Measurements from ENCODE around the gene TTN. TPM values are rescaled to one million over a fixed set of nuclear protein-coding genes. Genes with fewer than 3 reads are reported as not detected.

TTN gene
- total and polyA plus RNA-seq, 2 of the 8 experiments (the other 6 are each of a cell fraction or from before 2014, with no cell fraction given): 0.30 to 9.7 TPM

GRCh38 chr2:178526256-178526655 is 281.0 kb downstream of the TTN start:
- H2BK20ac ChIP-seq (ENCODE audit: low read length): no peak overlapping the region
- H2BK120ac ChIP-seq (replicated peaks; ENCODE audit: low read depth, low read length): no peak overlapping the region
- H3K4me3 ChIP-seq (ENCODE audit: extremely low read depth in 1 of 4, insufficient read depth in 2 of 4, low read depth in 3 of 4, low read length in 4 of 4): no peak overlapping the region
- H3K56ac ChIP-seq (replicated peaks; ENCODE audit: insufficient read length, low read depth, low read length): no peak overlapping the region
- peaks cover 0 to 4% (median 1%) of the 10 kb centered on the region in 4 experiments; a peak in 4 of 8 replicates for H3K36me3 ChIP-seq (ENCODE audit: control insufficient read depth in 2 of 4, insufficient read depth in 4 of 4, low read length in 3 of 4)
- no peak for TF ChIP-seq SUZ12 (IDR thresholded peaks at IDR 0.05; ENCODE audit: low read length)
- TF ChIP-seq SP1 (IDR thresholded peaks at IDR 0.05; ENCODE audit: low read depth, low read length): no peak
- no peak for TF ChIP-seq EP300 (IDR thresholded peaks at IDR 0.05; ENCODE audit: borderline replicate concordance in 1 of 2, low read depth in 2 of 2, low read length in 2 of 2)
- no peak for TF ChIP-seq BACH1 (IDR thresholded peaks at IDR 0.05; ENCODE audit: low read length)
- no peak for TF ChIP-seq CBX5 (IDR thresholded peaks at IDR 0.05; ENCODE audit: low read depth, low read length)
- TF ChIP-seq TBP (IDR thresholded peaks at IDR 0.05; ENCODE audit: low read depth, low read length): no peak
- TF ChIP-seq SAP30 (IDR thresholded peaks at IDR 0.05; ENCODE audit: insufficient read depth, insufficient replicate concordance, low read length): no peak
- TF ChIP-seq KDM5A (IDR thresholded peaks at IDR 0.05; ENCODE audit: low read length): no peak
- no peak for TF ChIP-seq GTF2F1 (IDR thresholded peaks at IDR 0.05; ENCODE audit: borderline replicate concordance, low read depth, low read length)
- no peak for TF ChIP-seq ATF3 (IDR thresholded peaks at IDR 0.05; ENCODE audit: insufficient read depth, low read depth, low read length)
- no peak for TF ChIP-seq TEAD4 (IDR thresholded peaks at IDR 0.05; ENCODE audit: low read depth, low read length)
- TF ChIP-seq BRCA1 (IDR thresholded peaks at IDR 0.05; ENCODE audit: low read depth, low read length): no peak
- peak overlapping the region in 1 of 4 experiments; percentile 28; a peak in 1 of 7 replicates for H3K9ac ChIP-seq (replicated peaks in 1 of 4; ENCODE audit: extremely low read depth in 1 of 4, low read depth in 3 of 4, low read length in 3 of 4)
- no peak overlapping the region for H4K91ac ChIP-seq (replicated peaks; ENCODE audit: insufficient read length, low read length)
- H3K79me1 ChIP-seq (ENCODE audit: low read depth, low read length): peaks cover 9% of the 10 kb centered on the region
- no peak overlapping the region for H3K18ac ChIP-seq (ENCODE audit: extremely low read depth, low read length)
- H3K79me2 ChIP-seq (ENCODE audit: control insufficient read depth in 1 of 2, insufficient read depth in 2 of 2, low read length in 2 of 2): peaks cover 5 to 68% of the 10 kb centered on the region in 2 experiments; a peak in 3 of 4 replicates
- WGBS, 2 experiments (ENCODE audit: extremely low coverage in 1 of 2, insufficient coverage in 1 of 2, insufficient read length in 1 of 2, insufficient replicate concordance in 2 of 2, low coverage in 1 of 2, low lambda C conversion rate in 2 of 2, missing lambda C conversion rate in 1 of 2): 89% methylated on average over 4 of the region's 4 CpGs; no CpG with 5 or more reads in 1 of the 2 experiments
- peaks cover 0 to 8% of the 10 kb centered on the region in 2 experiments for H4K20me1 ChIP-seq (replicated peaks in 1 of 2; ENCODE audit: control insufficient read depth in 1 of 2, insufficient read depth in 2 of 2, low read length in 2 of 2)
- H2AFZ ChIP-seq (ENCODE audit: low read length): no peak overlapping the region
- H3K14ac ChIP-seq (ENCODE audit: insufficient read length): no peak overlapping the region
- FAIRE-seq (no peak), DNase-seq (ENCODE audit: low read depth in 1 of 2, low spot score in 2 of 2) (no peak)
- no peak overlapping the region for H4K8ac ChIP-seq (ENCODE audit: extremely low read depth, insufficient read depth, low read length)
- H2AK5ac ChIP-seq (ENCODE audit: low read depth, low read length): no peak overlapping the region
- H3K4me1 ChIP-seq (replicated peaks in 1 of 4; ENCODE audit: control insufficient read depth in 3 of 4, insufficient read depth in 4 of 4, low read length in 3 of 4): no peaks in the 10 kb centered on the region
- peaks cover 7% of the 10 kb centered on the region for H3K23me2 ChIP-seq (ENCODE audit: low read depth, low read length)
- ChIA-PET CTCF (ENCODE audit: partially characterized antibody) (interaction anchor here (0.6 to 1.0 kb wide), 4 partner anchors 10 to 1391 kb away, joined by 3 to 4 read pairs (median 4); no protein-coding TSS in a partner anchor), POLR2A (ENCODE audit: partially characterized antibody) (no interaction called here)
- H4K5ac ChIP-seq (ENCODE audit: insufficient read length, low read depth, low read length): no peak overlapping the region
- H2BK15ac ChIP-seq (ENCODE audit: low read length): no peak overlapping the region
- H2BK12ac ChIP-seq (ENCODE audit: low read depth, low read length): no peak overlapping the region
- no peak overlapping the region for H3K27ac ChIP-seq (ENCODE audit: low read depth, low read length)
- H3K27me3 ChIP-seq (replicated peaks in 1 of 4; ENCODE audit: control insufficient read depth in 3 of 4, extremely low read depth in 1 of 4, insufficient read depth in 3 of 4, low read length in 3 of 4): no peaks in the 10 kb centered on the region
- no peak overlapping the region for H3K23ac ChIP-seq (ENCODE audit: insufficient read length)
- no peak overlapping the region for H2BK5ac ChIP-seq (ENCODE audit: low read depth, low read length)
- H3K4ac ChIP-seq (replicated peaks; ENCODE audit: insufficient read length, low read depth, low read length): no peak overlapping the region
- no peaks in the 10 kb centered on the region for H3K9me3 ChIP-seq (ENCODE audit: insufficient read depth in 2 of 2, low read depth in 1 of 2, low read length in 1 of 2)
- H3K4me2 ChIP-seq (ENCODE audit: insufficient read depth in 1 of 2, low read depth in 2 of 2, low read length in 2 of 2): no peak overlapping the region

Data from H1 (cell line).